Measurements from ENCODE around the gene FYCO1.
A peak's percentile ranks its signal among the peaks of the same experiment; 100 is the strongest.

Gene FYCO1

GRCh38 chr3:45984331-45985312 lies 11.0 kb downstream of the FYCO1 start:
- FAIRE-seq (no peak), DNase-seq (ENCODE audit: low spot score) (no peak)

DNA sequence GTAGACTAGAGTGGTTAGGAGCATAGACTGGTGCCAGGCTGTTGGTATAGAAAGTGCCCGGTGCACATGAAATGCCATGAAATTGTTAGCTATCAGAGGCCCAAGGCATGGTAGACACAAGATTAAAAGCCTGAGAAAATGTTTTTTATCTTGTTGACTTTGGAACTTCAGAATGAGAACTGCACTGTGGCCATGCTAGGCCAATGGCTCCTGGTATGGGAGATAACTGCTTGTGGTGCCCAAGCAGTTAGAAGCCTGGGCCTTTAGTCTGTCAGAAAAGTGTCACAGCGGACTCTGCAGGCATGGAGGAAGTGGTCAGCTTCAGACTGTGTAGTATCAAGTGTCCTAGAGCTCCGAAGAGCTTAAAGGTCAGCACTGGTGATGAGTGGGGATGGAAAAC lies 11.9 kb downstream of the FYCO1 start:
- DNase-seq (ENCODE audit: low spot score) (no peak), FAIRE-seq (no peak)

DNA sequence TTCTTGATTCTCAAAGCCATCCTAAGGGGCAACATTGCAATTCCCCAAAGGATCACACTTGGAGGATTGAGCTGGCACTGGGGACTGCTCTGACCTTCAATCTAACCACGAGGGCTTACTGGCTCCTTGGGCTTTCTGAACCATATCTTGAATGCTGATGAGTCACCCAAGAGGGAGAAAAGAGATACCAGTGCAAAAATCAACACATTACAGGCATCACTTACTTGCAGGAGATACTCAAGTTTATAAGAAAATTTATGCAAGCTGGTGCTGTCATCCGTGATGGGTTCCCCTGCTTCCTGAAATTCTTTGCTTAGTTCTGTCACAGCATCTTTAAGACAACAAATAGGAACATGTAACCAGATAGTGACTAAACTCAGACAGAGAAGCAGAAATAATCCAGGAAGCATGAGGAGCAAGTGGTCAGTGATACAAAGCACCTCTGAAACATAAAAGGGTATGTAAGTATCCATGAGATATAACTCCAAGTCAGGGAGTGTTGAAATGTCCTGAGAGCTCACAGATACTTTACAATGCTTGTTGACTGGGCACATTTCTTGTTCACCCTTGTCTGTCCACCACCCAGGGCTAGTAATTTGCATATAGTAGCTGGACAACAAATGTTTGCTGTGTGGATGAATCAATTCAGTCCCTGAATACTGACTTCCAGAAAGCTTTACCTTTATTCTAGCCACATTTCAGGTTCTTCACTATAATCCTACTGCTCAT lies 14.1 kb downstream of the FYCO1 start:
- DNase-seq (ENCODE audit: low spot score) (peak; percentile 68), FAIRE-seq (peak; percentile 86)

- no peak for FAIRE-seq
These were observed 14.8 kb downstream of the FYCO1 start for GRCh38 chr3:45980819-45981218.

GRCh38 chr3:45980229-45980813 lies 15.3 kb downstream of the FYCO1 start:
- DNase-seq (ENCODE audit: low spot score), result no peak
- no peak for FAIRE-seq

More at GRCh38 chr3:45980819-45981218, 14.8 kb downstream of the FYCO1 start:
- DNase-seq (ENCODE audit: low spot score), result no peak

DNA sequence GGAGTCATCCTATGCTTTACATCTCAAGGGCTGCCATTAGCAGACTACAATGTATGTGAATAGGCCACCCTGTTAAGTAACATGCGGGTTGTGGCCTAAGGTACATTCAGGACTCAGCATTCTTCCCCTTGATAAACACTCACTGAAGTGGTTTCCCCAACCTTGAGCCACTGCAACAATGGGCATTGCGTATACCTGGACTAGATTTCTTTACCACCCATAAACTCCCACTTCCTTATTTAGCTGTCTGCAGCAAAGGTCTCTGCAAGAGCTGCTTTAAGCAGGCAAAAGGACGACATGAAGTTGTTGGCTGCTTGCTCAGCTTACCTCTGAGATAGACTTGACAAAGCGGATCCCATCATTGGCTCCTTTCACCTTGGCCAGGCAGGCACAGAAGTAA lies 16.2 kb downstream of the FYCO1 start:
- DNase-seq (ENCODE audit: low spot score) (no peak), FAIRE-seq (no peak)

DNA sequence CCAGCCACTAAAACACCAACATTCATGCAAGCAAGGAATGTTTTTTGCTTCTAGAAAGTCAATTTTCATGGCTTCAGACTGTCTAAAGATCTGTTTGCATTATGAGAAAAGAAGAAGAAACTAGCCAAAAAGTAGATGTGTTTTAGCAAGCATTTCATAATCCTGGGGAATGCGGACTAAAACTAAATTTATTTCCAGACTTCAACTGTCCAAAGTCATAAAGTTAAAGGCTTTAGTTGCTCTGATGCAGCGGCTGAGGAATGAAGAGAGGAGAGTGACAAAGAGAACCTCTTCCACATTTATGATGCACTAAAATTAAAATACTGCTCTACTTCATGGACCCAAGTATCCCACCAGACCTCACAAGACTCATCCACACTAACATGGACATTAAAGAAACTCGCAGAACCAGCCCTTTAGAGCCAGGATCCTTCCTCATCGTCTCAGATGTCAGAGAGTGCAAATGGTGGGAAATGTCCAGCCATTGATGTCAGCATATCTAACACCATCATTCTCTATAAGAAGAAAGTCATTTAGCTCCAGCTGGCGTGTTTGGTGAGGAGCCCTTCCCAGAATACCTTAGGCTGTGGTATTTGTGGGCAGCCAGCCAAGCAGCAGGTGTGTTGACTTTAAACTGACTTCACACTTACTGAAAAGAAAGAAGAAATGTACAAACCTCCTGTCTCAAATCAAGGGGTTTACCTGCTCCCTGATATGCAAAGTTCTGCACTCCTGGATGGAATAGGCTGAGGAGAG lies 17.4 kb downstream of the FYCO1 start:
- DNase-seq (ENCODE audit: low spot score) (no peak), FAIRE-seq (no peak)

- FAIRE-seq, result no peak
- no peak for DNase-seq (ENCODE audit: low spot score)
These were observed 19.2 kb downstream of the FYCO1 start for GRCh38 chr3:45976191-45977091.

DNA sequence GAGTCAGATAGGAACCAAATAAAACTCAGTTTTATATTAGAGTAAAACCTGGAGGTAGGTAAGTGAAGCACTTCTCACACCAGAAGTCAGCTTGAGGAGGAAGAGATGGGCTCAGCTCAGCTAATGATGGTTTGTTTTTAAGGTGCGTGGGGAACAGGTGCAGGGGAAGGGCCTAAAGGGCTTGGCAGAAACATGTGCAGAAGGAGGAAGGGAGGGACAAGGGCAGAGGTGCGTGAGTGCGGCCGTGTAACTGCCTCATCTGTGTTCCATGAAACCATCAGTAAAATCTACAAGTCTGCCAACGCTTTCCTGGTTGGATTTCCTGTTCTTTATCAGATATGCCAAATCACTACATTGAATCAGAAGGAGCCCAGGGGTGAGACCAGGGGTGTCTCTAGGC lies 19.9 kb downstream of the FYCO1 start:
- FAIRE-seq, result no peak

GRCh38 chr3:45974686-45975085 lies 20.9 kb downstream of the FYCO1 start:
- FAIRE-seq (no peak), DNase-seq (ENCODE audit: low spot score) (no peak)

More for the DNA sequence above, 19.9 kb downstream of the FYCO1 start:
- DNase-seq (ENCODE audit: low spot score), result no peak

DNA sequence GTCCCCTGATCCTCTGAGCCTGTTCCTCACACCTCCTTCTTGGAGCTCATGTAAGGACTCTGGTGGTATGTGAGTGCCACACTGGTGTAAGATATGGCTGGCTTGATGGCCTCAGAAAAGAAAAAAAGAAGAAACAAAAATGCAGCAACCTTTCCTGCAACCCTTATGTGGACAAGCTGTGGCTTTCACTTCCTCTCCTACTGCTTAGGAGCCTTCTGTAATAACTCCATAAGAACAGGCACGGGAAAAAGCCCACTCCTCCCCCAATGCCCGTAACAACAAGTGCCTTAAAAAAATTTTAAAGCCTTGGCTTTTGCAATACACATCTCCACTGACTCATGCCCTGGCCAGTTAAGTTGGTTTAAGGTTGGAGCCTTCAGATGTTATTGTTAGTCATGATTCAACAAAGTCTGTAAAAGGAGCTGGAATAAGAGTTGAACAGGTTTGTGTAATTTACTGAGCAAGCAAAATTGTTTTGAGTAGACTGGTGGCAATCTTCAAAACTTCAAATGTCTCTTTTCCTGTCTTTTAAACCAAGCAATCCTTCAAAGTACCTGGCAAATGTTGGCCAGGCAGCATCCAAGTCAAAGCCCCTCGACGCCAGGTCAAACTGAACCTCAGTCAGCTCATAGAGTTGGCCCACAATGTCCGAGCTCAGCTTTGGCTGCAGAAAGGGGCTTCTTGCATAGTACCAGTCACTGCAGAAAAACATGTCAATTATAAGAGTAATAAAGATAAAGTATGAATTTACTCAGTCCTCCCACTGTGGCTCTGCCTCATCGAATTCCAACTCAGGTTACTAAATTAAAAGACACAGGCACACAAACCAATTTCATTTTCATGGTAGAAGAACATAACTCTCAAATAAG lies 22.9 kb downstream of the FYCO1 start:
- FAIRE-seq (no peak), DNase-seq (ENCODE audit: low spot score) (peak; percentile 25)

- no peak for DNase-seq (ENCODE audit: low spot score)
- no peak for FAIRE-seq
These were observed 25.7 kb downstream of the FYCO1 start for GRCh38 chr3:45969953-45970352.

GRCh38 chr3:45969116-45969515 lies 26.5 kb downstream of the FYCO1 start:
- FAIRE-seq (no peak), DNase-seq (ENCODE audit: low spot score) (no peak)

DNA sequence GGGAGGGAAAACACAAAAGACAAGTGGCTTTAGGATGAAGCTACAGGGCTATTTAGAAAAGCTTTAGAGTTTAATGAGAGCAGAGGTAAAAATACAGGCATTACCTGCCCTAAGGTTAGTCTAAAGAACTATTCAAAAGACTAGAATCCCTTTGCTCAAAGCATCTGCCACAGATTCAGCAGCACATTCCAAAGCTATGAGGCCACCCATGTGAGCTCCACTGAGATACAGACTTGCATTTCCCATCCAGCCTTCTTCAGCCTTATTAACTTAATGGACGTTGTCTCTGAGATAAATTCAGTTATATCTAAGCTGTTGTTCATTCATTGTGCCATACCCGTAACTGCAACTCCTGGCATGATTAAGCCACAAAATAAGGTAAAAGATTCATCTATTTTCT lies 26.9 kb downstream of the FYCO1 start:
- FAIRE-seq (no peak), DNase-seq (ENCODE audit: low spot score) (no peak)

GRCh38 chr3:45968149-45968548 lies 27.5 kb downstream of the FYCO1 start:
- FAIRE-seq (no peak), DNase-seq (ENCODE audit: low spot score) (no peak)

DNA sequence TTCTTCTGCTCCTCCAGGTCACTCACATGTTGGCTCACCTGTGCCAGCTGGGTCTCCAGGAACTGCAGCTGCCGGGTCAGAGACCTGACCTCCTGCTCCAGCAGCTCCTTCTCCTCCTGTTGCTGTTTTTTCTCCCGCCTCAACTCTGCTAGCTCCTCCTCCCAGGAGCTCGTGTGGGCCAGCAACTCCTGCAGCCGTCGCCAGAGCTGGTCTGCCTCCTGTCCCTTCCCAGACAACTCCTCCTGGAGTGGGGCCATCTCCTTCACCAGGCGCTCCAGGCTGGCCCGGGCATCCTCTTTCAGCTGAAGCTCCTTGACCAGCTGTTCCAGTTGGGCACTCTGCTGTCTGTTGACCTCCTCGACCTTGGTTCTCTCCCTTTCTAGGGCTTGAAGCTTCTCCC lies 27.9 kb downstream of the FYCO1 start:
- FAIRE-seq, result no peak

DNA sequence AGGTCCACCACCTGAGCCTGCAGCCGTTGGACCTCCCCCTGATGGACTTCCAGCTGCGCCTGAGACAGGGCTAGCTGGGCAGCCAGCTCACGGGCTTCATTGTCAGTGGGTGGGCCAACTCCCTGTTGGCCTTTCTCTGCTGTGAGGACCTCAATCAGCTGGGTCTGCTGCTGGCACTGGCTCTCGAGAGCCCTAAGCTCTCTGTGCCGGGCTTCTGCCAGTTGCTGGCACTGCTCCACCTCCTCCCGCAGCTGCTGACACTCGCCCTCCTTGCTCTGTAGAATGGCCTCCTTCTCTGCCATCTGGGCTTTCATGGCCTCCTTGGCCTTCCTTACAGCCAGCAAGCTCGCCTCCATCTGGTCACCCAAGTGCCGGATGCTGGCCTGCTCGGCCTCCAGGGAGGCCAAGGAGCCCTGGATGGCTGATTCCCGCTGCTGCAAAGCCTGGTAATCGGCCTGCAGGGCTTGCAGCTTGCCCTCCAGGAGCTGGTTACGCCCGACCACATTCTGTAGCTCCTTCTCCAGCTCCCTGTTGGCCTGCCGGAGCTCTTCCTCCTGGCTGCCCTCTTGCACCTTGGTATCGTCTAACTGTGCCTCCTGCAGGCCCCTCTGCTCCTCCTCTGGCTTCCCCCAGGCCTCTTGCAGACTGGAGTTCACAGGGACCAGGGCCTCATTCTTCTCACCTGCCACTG lies 28.5 kb downstream of the FYCO1 start:
- DNase-seq (ENCODE audit: low spot score), result no peak
- FAIRE-seq, result no peak

More for the DNA sequence above, 27.9 kb downstream of the FYCO1 start:
- DNase-seq (ENCODE audit: low spot score), result no peak

GRCh38 chr3:45966371-45966791 lies 29.2 kb downstream of the FYCO1 start:
- no peak for FAIRE-seq

DNA sequence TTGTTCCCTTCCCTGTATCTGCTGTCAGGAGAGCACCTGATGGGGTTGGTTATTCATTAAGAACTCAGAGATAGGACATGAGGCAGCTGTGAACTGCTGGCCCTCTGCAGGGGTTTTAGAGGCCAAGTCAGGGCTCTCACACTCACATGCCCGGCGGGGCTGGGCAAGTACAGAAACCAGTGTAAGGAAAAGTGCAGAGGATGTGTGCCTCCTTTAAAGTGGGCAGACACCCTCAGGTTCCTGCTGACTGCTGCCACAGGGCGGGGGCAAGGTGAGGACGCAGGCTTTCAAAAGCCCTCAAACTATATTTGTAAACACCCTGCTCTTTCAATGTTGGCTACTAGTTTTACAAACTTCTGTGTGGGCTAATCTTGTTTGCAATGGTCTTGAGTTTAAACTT lies 30.0 kb downstream of the FYCO1 start:
- no peak for FAIRE-seq
- no peak for DNase-seq (ENCODE audit: low spot score)

More at GRCh38 chr3:45966371-45966791, 29.2 kb downstream of the FYCO1 start:
- no peak for DNase-seq (ENCODE audit: low spot score)
